COLO668 (cell line): ENCODE measurements around the gene NOVA2.

Source experiments
- DNase-seq: peaks from one replicate; lab custom pipeline; 2025; ENCODE audit not compliant: unreplicated experiment; lab: John Stamatoyannopoulos, UW

The NOVA2 gene

DNA sequence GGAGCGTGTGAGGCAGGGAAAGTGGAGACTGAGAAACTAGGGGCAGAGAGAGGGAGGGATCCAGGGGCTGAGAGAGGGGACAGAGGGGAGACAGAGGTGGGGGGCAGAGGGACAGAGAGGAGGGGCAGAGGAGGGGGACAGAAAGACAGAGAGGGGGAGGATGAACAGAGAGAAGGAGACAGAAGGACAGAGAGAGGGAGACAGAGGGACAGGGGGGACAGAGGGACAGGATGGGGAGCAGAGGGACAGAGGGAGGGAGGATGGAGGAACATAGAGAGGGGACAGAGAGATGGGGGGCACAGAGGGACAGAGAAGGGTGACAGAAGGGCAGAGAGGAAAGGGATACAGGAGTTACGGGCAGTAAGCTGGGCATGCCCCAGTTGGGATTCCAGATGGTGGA, 44.4 kb downstream of the NOVA2 start:
- DNase-seq = no peak

DNA sequence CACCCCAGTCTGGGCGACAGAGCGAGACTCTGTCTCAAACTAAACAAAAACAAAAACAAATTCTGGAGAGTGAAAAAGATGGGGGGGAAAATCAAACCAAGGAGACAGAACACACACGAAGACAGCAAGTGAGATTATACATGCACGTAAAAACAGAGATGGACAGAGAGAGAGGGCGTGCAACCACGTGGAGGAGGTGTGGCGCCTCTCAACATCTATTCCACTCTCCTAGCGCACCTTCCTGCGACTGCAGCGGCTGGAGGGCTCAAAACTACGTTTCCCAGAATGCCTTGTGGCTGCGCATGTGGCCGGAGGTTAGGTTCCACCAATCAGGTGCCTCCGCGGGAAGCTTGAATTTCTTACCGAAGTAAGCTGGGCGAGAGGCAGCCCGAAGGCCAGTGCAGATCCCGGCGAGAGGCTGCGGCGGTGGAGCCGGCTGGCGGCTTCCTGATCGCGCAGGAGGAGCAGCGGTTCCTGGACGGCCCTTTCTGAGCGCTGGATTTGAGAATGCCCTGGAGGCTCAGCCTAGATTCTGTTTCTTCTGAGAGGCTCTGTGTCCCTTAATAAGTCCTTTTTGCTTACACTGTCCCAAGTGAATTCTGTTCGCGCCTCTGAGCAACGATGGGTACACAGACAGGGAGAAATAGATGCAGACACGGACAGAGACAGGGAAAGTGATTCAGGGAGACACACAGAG, 46.0 kb downstream of the NOVA2 start:
- peak; percentile 94 for DNase-seq

DNA sequence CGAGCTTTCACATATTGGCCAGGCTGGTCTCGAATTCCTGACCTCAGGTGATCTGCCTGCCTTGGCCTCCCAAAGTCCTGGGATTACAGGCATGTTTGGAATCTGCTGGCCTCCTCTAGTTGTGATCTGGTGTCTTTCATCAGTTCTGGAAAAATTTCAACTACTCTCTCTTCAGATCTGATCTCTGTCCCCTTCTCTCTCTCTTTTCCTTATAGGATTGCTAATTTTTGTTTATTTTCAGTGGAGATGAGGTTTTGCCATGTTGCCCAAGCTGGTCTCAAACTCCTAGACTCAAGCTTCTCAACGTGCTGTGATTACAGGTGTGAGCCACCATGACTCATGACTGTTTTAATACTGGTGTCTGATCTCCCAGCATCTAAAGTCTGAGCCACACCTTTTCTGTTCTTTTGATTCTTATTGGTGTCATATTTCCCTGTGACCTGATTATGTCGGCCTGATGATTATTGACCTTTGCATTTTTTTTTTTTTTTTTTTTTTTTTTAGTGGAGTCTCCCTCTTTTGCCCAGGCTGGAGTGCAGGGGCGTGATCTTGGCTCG, 48.7 kb downstream of the NOVA2 start:
- no peak for DNase-seq

DNA sequence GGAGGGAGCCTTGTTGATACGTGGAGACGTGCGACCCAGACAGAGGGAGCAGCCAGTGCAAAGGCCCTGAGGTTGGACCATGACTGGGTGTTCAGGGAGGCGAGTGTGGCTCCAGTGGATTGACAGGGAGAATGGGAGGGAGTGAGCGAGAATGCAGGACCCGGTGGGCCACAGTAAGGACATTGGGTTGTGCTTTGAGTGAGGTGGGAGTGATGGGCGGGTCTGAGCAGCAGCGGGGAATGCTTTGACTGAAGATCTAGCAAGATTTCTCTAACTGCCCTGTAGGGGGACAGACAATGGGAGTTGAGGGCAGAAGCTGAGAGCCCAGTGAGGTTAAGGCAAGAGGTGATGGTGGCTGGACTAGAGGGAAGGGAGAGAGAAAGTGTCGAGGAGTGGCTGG, 51.4 kb downstream of the NOVA2 start:
- no peak for DNase-seq

DNA sequence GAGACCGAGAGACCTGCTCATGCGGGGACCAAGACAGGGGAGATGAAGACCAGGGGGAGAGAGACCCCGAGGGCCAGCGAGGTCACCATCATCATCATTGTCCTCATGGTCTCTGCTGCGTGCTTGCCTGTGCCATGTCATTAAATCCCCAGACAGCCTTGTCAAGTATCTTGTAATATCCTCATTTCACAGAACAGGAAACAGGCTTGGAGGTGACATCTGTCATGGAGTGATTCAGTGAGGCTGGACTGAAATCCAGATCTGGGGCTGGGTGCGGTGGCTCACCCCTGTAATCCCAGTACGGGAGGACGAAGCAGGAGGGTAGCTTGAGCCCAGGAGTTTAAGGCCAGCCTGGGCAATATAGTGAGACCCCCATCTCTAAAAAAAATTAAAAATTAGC, 53.2 kb downstream of the NOVA2 start:
- DNase-seq = no peak

GRCh38 chr19:45919678-45920077, 54.0 kb downstream of the NOVA2 start:
- no peak for DNase-seq

DNA sequence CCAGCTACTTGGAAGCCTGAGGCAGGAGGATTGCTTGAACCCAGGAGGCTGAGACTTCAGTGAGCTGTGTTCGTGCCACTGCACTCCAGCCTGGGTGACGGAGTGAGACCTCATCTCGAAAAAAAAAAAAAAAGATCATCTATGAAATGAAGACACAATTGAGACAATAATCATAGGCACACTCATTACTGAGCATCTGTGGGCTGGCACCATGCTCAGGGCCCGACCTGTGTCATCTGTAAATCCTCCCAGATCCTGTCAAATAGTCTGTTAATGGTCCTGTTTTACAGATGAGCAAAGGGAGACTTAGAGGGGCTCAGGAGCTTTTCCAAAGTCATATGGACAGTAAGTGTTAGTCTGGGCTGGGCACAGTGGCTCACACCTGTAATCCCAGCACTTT, 54.9 kb downstream of the NOVA2 start:
- DNase-seq = no peak

DNA sequence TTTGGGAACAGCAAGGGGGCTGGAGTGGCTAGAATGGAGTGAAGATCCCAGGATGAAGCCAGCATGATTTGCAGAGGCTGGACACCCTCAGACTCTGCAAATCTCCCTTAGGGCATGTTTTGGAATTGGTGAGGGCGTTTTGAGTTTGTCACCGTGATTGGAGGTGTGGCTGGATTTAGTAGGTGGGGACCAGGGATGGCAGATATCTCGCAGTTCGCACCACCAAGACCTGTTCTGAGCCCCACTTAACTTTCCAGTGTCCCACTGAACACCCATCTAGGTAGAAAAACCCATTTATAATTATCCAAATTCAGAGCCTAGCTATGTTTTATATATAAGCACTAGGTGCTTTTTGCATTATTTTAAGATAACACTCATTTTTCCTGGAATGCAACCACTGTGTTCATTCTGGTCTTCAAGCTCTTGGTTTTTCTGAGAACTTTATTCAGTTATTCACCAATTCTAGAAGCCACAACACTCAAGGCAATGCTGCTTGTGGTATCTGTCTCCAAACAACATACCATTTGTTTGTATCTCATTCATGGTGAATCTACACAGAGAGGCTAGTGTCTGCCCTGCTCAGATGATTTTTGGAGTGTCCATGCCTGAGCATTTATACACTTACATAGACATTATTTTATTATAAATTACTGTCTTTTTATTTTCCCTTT, 56.1 kb downstream of the NOVA2 start:
- no peak for DNase-seq

DNA sequence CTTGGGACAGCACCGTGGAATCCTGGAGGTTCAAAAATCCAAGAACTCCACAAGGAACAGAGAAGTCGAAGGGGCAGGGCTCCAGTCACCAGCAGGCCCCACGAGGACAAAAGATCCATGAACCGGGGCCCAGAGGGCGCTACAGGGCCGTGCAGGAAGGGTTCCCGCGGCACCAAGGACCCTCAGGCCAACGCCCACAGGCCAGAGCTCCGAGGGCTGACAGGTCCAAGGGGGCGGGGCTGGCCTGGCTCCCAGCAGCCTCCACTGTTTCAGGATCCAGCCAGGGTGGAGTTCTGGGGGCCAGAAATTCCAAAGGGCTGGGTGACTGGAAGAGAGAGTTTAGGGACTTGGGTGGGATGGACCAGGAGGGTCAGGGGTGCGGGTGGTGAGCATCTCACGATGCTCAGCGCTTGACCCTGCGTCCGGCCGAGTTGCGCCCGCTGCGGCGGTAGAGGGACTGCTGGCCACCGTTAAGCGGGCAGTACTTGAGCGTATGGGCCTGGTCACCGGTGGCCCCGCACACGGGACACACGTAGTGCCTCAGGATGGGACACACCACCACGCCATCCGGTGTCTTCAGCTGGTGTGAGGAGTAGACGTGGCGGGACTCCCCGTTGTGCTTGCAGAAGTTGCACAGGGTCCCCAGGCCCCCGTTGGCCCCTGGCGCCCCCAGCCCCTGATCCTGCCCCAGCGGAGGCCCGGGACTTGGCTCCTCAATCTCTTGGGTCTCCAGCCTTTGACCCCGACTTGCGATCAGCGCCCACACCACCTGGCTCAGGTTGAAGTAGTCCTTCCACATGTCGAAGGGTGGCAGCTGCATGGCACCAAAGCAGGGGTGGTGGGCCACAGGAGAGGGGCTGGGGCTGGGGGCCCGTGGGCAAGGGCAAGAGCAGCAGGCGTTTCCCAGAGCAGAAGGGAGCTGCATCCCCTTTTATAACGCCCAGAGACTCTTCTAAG, 59.5 kb downstream of the NOVA2 start, which contains the start of gene NANOS2:
Gene NANOS2 (minus strand): TSS at position 905 of the 957 bp plus-strand sequence. CDS start 85 bp downstream, at position 820.
- peak; percentile 15 for DNase-seq

GRCh38 chr19:45911291-45911690, 62.4 kb downstream of the NOVA2 start:
- DNase-seq = no peak

- no peak for DNase-seq
Measured at GRCh38 chr19:45908956-45909355, 64.7 kb downstream of the NOVA2 start.

DNA sequence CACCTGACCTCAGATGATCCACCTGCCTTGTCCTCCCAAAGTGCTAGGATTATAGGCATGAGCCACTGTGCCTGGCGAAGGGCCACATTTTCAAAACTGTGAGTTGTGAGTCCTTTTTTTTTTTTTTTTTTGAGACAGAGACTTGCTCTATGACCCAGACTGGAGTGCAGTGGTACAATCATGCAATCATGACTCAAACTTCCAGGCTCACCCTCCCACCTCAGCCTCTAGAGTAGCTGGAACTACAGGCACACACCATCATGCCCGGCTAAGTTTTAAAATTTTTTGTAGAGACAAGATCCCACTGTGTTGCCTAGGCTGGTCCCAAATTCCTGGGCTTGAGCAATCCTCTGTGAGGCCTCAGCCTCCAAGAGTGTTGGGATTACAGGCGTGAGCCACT, 67.4 kb downstream of the NOVA2 start:
- DNase-seq = no peak

DNA sequence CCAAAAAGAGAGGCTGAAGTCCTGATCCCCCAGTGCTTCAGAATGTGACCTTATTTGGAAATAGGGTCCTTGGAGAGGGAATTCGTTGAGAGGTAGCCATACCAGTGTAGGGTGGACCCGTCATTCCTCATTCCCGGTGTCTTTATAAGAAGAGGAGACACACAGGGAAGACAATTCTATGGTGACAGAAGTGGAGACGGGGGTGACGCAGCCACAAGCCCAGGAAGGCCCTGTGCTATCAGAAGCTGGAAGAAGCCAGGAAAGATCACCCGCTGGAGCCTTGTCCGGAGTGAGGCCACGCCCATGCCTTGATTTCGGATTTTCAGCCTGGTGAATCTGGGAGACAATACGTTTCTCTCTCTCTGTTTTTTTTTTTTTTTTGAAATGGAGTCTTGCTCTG, 68.7 kb downstream of the NOVA2 start:
- no peak for DNase-seq

DNA sequence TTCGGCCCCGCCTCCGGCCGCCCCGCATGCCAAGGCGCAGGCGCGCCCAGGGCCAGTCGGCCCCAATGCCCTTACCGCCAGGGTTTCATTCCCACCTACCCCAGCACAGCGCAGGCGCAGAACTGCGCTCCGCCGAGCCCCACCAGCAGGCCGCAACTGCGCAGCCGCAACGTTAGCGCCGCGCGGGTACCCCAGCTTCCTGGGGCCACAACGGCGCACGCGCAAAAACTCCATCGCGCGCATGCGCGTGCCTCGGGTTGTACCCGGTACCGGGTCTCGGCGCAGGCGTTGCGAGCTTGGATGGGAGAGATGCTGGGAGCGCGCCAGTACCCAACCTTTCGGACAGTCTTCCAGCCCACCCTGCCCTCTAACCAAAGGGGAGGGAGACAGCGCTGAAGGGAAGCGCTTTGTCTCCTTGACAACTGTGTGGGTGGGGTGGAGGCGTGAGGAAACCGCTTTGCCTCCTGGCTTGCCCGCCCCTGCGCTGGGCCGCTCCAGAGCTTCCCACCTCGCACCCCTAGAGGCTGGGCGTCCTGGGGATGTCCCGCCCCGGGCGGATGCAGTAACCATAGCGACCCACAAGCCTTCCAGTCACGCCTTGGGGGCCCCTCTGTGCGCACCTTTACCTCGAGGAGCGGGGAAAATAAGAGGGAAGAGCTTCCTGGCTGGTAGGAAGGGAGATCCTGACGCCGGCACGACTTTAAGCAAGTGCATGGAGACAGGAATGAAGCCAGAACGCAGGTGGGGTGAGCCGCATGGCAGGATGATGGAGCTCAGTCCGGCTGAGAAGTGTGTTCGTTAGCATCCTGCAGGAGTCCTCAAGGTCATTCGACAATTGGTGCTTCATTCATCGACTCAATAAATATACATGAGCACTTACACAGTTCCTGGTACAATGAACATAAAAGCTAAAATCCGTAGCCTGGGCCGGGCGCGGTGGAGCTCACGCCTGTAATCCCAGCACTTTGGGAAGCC, 70.7 kb downstream of the NOVA2 start:
- peak; percentile 98 for DNase-seq

DNA sequence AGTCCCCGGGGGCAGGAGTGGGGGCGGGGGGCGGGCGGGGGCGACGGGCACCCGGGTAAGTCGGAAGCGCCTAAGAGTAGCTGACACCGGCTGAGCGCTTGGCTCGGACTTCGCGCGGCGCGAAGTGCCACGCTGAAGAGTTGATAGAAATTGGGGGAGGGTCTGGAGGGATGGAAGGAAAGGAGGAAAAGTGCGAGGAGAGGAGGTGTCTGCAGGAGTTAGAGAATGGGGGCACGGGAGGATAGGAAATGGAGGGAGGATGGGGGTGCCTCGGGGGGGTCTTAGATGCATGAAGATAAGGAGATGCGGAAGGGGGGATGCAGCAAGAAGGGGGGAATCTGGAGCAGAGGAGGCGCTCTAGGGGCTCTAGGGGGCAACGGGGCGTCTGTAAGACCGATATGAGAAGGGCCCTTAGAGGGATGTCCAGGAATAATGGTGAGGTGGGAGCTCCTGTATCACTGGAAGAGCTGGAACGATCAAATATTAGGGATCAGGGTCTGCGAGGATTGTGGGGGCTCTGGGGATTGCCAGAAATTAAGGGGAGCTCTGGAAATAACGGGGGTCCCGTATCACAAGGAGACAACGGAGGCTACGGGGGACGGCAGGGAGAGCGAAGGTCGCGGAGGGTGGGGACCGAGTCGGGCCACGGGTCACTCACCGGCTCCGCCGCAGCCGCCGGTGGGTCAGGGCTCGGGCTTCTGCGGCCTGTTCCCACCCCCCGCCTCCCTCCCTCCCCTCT, 71.6 kb downstream of the NOVA2 start, which contains the start of gene MYPOP:
Gene MYPOP (minus strand): TSS at position 702 of the 739 bp plus-strand sequence. CDS start 840 bp downstream, outside the sequence.
- peak; percentile 26 for DNase-seq

DNA sequence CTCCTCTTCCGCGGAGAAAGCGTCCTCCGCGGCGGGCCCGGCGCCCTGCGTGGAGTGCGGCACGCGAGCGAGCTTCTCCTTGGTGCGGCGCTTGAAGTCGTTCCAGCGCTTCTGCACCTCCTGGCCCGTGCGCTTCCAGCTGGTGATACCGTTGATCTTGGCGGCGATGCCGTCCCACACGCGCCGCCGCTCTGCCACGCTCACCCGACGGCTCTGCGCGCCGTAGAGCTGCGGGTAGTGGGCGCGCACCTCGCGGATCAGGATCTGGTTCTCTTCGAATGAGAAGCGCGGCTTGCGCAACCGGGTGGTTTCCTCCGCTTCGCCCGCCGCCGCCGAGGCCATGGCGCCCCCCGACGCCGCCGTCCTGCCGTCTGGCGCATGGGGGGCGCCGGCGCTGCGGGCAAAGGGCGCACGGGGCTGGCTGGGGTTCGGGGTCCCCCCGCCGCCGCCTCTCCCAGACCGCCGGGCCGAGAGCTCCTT, 72.2 kb downstream of the NOVA2 start:
- peak; percentile 42 for DNase-seq

DNA sequence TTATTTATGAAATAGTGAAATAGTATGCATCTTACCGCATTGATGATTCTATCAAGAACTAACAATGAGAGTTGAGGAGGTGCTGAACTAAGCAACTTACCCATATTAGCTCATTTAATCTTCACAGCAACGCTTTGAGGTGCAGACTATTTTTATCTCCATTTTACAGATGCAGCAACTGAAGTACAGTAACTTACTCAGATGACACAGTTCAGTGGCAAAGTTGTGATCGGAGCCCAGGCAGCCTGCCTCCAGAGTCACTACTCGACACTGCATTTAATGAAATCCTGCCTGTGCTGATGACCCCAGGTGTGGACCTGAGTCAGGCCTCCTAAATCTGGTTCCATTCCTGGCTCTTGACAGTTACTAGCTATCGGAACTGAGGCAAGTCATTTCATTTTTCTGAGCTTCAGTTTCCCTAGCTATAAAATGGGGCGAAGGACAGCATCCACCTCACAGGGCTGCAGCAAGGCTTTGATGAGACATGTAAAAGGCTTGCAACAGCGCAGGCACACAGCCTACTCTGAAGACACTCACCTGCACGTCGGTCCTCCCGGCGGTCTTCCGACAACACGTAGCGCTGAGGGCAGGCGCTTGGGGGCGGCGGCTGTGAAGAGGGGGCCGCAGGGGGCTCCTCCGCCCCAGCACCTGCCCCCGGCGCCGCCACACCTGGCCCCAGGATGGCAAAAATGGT, 72.8 kb downstream of the NOVA2 start:
- DNase-seq = no peak

GRCh38 chr19:45899919-45900589, 73.6 kb downstream of the NOVA2 start:
- DNase-seq = no peak
